Gastroesophageal sphincter (tissue), 3 donors: ENCODE measurements around the gene SPINK4.

ENCODE experiments used
- CTCF ChIP-seq, 4 experiments: fragments of 200-600 bp in 2 of 4; fragments of 450-650 bp in 2 of 4; sonication (generic) in 1 of 4; IDR thresholded peaks; one replicate each; pipeline ENCODE4 v1.5.1; 2017 to 2019; ENCODE audit warnings: antibody characterized with exemption in 4 of 4, mild to moderate bottlenecking in 2 of 4, moderate library complexity in 2 of 4
- EP300 ChIP-seq: sonication (generic); formaldehyde crosslinking; IDR thresholded peaks from one replicate; pipeline ENCODE4 v1.6.1; 2017; ENCODE audit warnings: antibody characterized with exemption, mild to moderate bottlenecking
- POLR2A ChIP-seq, 2 donors: fragments of 450-650 bp; IDR thresholded peaks; one replicate each; pipeline ENCODE4 v1.6.1; 2017; ENCODE audit warnings: antibody characterized with exemption in 2 of 2, mild to moderate bottlenecking in 2 of 2, moderate library complexity in 1 of 2
- POLR2AphosphoS5 ChIP-seq: sonication (generic); formaldehyde crosslinking; IDR thresholded peaks from one replicate; pipeline ENCODE4 v1.6.1; 2017; ENCODE audit warnings: antibody characterized with exemption

- TF ChIP-seq POLR2A (IDR thresholded peaks at IDR 0.05): no peak
- TF ChIP-seq CTCF (IDR thresholded peaks at IDR 0.05): no peak
- no peak for TF ChIP-seq POLR2AphosphoS5
- no peak for TF ChIP-seq EP300
These were observed 15.0 kb downstream of the SPINK4 start for GRCh38 chr9:33255014-33255413.
